SK-N-SH (cell line): Measurements from ENCODE around the gene ACTL8.

Experiments
- CTCF ChIP-seq: fragments of 200-600 bp; sonication (generic); IDR thresholded peaks from 2 replicates; pipeline ENCODE4 v1.6.1; 2017; ENCODE audit warnings: antibody characterized with exemption, mild to moderate bottlenecking, moderate library complexity
- FOXJ3 ChIP-seq: sonication (generic); formaldehyde crosslinking; IDR thresholded peaks from 2 replicates; pipeline ENCODE4 v1.5.1; 2020; ENCODE audit warnings: mild to moderate bottlenecking, missing genetic modification reagents
- FOXM1 ChIP-seq: IDR thresholded peaks from 2 replicates; pipeline ENCODE4 v1.4.0; 2012; ENCODE audit warnings: low read depth, mild to moderate bottlenecking
- GABPA ChIP-seq: IDR thresholded peaks from 2 replicates; pipeline ENCODE4 v1.4.0; 2012; ENCODE audit warnings: low read depth, mild to moderate bottlenecking
- PBX3 ChIP-seq: IDR thresholded peaks from 2 replicates; pipeline ENCODE4; 2012
- RCOR1 ChIP-seq: fragments of 150-350 bp; IDR thresholded peaks from 2 replicates; pipeline ENCODE4 v1.6.1; 2017; ENCODE audit warnings: antibody characterized with exemption, low read length
- RFX5 ChIP-seq: IDR thresholded peaks from 2 replicates; pipeline ENCODE4 v1.6.1; 2012; ENCODE audit warnings: mild to moderate bottlenecking, improper control_type of control experiment, low read length
- TEAD4 ChIP-seq: IDR thresholded peaks from 2 replicates; pipeline ENCODE4 v1.4.0; 2012; ENCODE audit warnings: mild to moderate bottlenecking, borderline replicate concordance; ENCODE audit not compliant: insufficient read depth

- no peak for TF ChIP-seq TEAD4
- no peak for TF ChIP-seq FOXM1
- no peak for TF ChIP-seq RCOR1
- TF ChIP-seq GABPA: no peak
- no peak for TF ChIP-seq PBX3
- TF ChIP-seq RFX5: no peak
- TF ChIP-seq CTCF: no peak
- TF ChIP-seq FOXJ3 (CRISPR knock-in tag): no peak
These were observed 40.1 kb downstream of the ACTL8 start for GRCh38 chr1:17795081-17795809.
